HepG2 (cell line): Measurements from ENCODE around the gene EXOC6B. TPM values are rescaled to one million over a fixed set of nuclear protein-coding genes. Genes with fewer than 3 reads are reported as not detected.

ENCODE experiments used
- ARID5B ChIP-seq: IDR thresholded peaks from 2 replicates; pipeline ENCODE4 v1.4.0; 2020; ENCODE audit warnings: mild to moderate bottlenecking, missing genetic modification reagents
- FOSL1 ChIP-seq: sonication (generic); formaldehyde crosslinking; IDR thresholded peaks from 2 replicates; pipeline ENCODE4 v1.9.0; 2021; ENCODE audit warnings: missing genetic modification reagents, borderline replicate concordance
- GMEB1 ChIP-seq: sonication (generic); formaldehyde crosslinking; IDR thresholded peaks from 2 replicates; pipeline ENCODE4 v1.5.1; 2020; ENCODE audit warnings: missing genetic modification reagents, mild to moderate bottlenecking, borderline replicate concordance
- HNF1A ChIP-seq, 2 experiments: sonication (generic) in 1 of 2; formaldehyde crosslinking in 1 of 2; IDR thresholded peaks; 2 replicates each; pipeline versions ENCODE4 v1.4.0 to v1.6.1; 2016 to 2020; ENCODE audit warnings: borderline replicate concordance in 1 of 2, low read depth in 1 of 2, mild to moderate bottlenecking in 1 of 2, missing genetic modification reagents in 1 of 2
- HNRNPUL1 ChIP-seq: fragments of 200-400 bp; formaldehyde crosslinking; IDR thresholded peaks from 2 replicates; pipeline ENCODE4 v1.6.1; 2017; ENCODE audit warnings: low read depth, mild to moderate bottlenecking, low read length, moderate library complexity
- KDM5B ChIP-seq: sonication (generic); formaldehyde crosslinking; IDR thresholded peaks from 2 replicates; pipeline ENCODE4 v1.4.0; 2020; ENCODE audit warnings: missing genetic modification reagents, mild to moderate bottlenecking, borderline replicate concordance
- KLF6 ChIP-seq: IDR thresholded peaks from 2 replicates; pipeline ENCODE4 v1.8.0; 2016; ENCODE audit warnings: missing biosample characterization, missing genetic modification reagents
- PHF20 ChIP-seq: sonication (generic); formaldehyde crosslinking; IDR thresholded peaks from 2 replicates; pipeline ENCODE4 v1.5.0; 2020; ENCODE audit warnings: mild to moderate bottlenecking, missing genetic modification reagents
- ZBTB34 ChIP-seq: sonication (generic); formaldehyde crosslinking; IDR thresholded peaks from 2 replicates; pipeline ENCODE4 v1.8.0; 2022; ENCODE audit warnings: mild to moderate bottlenecking, missing genetic modification reagents
- ZNF235 ChIP-seq: sonication (generic); formaldehyde crosslinking; IDR thresholded peaks from 2 replicates; pipeline ENCODE4 v1.8.1; 2023; ENCODE audit warnings: mild to moderate bottlenecking, missing genetic modification reagents, borderline replicate concordance
- ZNF275 ChIP-seq: sonication (generic); formaldehyde crosslinking; IDR thresholded peaks from 2 replicates; pipeline ENCODE4 v1.8.0; 2022; ENCODE audit warnings: missing genetic modification reagents, mild to moderate bottlenecking, inconsistent platforms, borderline replicate concordance
- ZNF589 ChIP-seq: sonication (generic); formaldehyde crosslinking; conservative IDR thresholded peaks from 2 replicates; pipeline ENCODE4 v1.8.0; 2022; ENCODE audit warnings: mild to moderate bottlenecking, moderate library complexity, missing genetic modification reagents
- ZNF652 ChIP-seq: IDR thresholded peaks from 2 replicates; pipeline ENCODE4 v1.6.1; 2016; ENCODE audit warnings: low read depth, borderline replicate concordance
- ZNF7 ChIP-seq: IDR thresholded peaks from 2 replicates; pipeline ENCODE4 v1.6.1; 2016; ENCODE audit warnings: missing biosample characterization, missing genetic modification reagents
- ZNF713 ChIP-seq: sonication (generic); formaldehyde crosslinking; IDR thresholded peaks from 2 replicates; pipeline ENCODE4 v1.4.0; 2020; ENCODE audit warnings: mild to moderate bottlenecking, missing genetic modification reagents
- polyA plus RNA-seq, 8 experiments: library from polyadenylated mRNA; depleted of rRNA in 3 of 8; stranded (reverse) in 7 of 8; unstranded in 1 of 8; fragments of >200 nt; fragmentation: Illumina TruSeq in 4 of 8; extraction: Trizol in 4 of 8; gene quantifications; 2 replicates each; pipeline versions ENCODE4 v1.2.1 to v1.2.3, GENCODE V29; 2011 to 2016; ENCODE audit warnings: low read depth in 4 of 8, missing spikeins in 1 of 8, mixed read lengths in 1 of 8; ENCODE audit not compliant: insufficient read depth in 1 of 8
- total RNA-seq, 5 experiments: library from RNA; depleted of rRNA; stranded (reverse); fragments of >200 nt; fragmentation: Illumina TruSeq; extraction: Trizol; gene quantifications; 2 replicates each; pipeline ENCODE4 v1.2.3, GENCODE V29; 2016; ENCODE audit warnings: low read depth in 1 of 5

EXOC6B gene
- total and polyA plus RNA-seq, 2 of the 13 experiments (the other 11 are each of a cell fraction or from before 2014, with no cell fraction given) = 9.1 to 15.9 TPM

- TF ChIP-seq ZNF275 (CRISPR knock-in tag) = no peak
- TF ChIP-seq FOSL1 (CRISPR knock-in tag) = no peak
- TF ChIP-seq KLF6 (CRISPR knock-in tag) = no peak
- TF ChIP-seq ZNF235 (CRISPR knock-in tag) = no peak
- TF ChIP-seq ZBTB34 (CRISPR knock-in tag) = 0 out of 2 replicates have a peak, but pooled peaks have one; percentile 51
- TF ChIP-seq HNF1A (IDR thresholded peaks at IDR 0.05; ENCODE audit: low read depth) = peak; percentile 85
- no peak; the same call in 1 of the 2 replicates for TF ChIP-seq HNF1A (CRISPR knock-in tag; IDR thresholded peaks at IDR 0.05; ENCODE audit: borderline replicate concordance)
- TF ChIP-seq ZNF589 (CRISPR knock-in tag) = no peak
- no peak for TF ChIP-seq KDM5B
- TF ChIP-seq ZNF713 = no peak
- TF ChIP-seq HNRNPUL1 = peak; percentile 65; the same call in 1 of the 2 replicates
- peak; percentile 95 for TF ChIP-seq ZNF652
- TF ChIP-seq PHF20 (CRISPR knock-in tag) = no peak
- TF ChIP-seq ZNF7 (CRISPR knock-in tag) = no peak
- peak; percentile 9; the same call in 1 of the 2 replicates for TF ChIP-seq ARID5B
- TF ChIP-seq GMEB1 (CRISPR knock-in tag) = no peak
These were observed 47.4 kb downstream of the EXOC6B start (continued) for GRCh38 chr2:72778410-72778809.
